Endothelial cell of umbilical vein (primary cell): ENCODE results near the gene FYTTD1.

Experiments
- EZH2 ChIP-seq: IDR thresholded peaks from 2 replicates; pipeline ENCODE4 v1.6.1; 2012; ENCODE audit warnings: borderline replicate concordance, low read depth, mild to moderate bottlenecking, moderate library complexity, low read length, inconsistent platforms; ENCODE audit not compliant: severe bottlenecking
- FOS ChIP-seq: IDR thresholded peaks from 2 replicates; pipeline ENCODE4 v1.6.1; 2011; ENCODE audit warnings: mild to moderate bottlenecking, low read length, moderate library complexity, borderline replicate concordance; ENCODE audit not compliant: insufficient read depth
- JUN ChIP-seq: IDR thresholded peaks from 2 replicates; pipeline ENCODE4 v1.6.1; 2011; ENCODE audit warnings: borderline replicate concordance, low read depth; ENCODE audit not compliant: insufficient read length, insufficient read depth
- MYC ChIP-seq: IDR thresholded peaks from one replicate; pipeline ENCODE4 v1.6.1; 2011; ENCODE audit warnings: mild to moderate bottlenecking, low read depth, low read length
- POLR2A ChIP-seq: IDR thresholded peaks from 2 replicates; pipeline ENCODE4 v1.6.1; 2012; ENCODE audit warnings: low read depth, mild to moderate bottlenecking, control low read depth, low read length
- POLR2AphosphoS5 ChIP-seq: IDR thresholded peaks from 2 replicates; pipeline ENCODE4 v1.6.1; 2012; ENCODE audit warnings: low read depth, mild to moderate bottlenecking, control low read depth, low read length, moderate library complexity; ENCODE audit not compliant: insufficient read depth
- TF ChIP-seq, protein P1 (sequence below), 2 donors: IDR thresholded peaks; 1 replicate in 1 of 2; 2 replicates in 1 of 2; pipeline ENCODE4 v1.5.1; 2011; ENCODE audit warnings: low read length in 2 of 2, mild to moderate bottlenecking in 2 of 2, moderate library complexity in 2 of 2, control low read depth in 1 of 2, inconsistent platforms in 1 of 2, low read depth in 1 of 2; ENCODE audit not compliant: insufficient read depth in 1 of 2; ENCODE audit errors: extremely low read depth in 1 of 2
- TF ChIP-seq, protein P2 (sequence below): IDR thresholded peaks from 2 replicates; pipeline ENCODE4 v1.6.1; 2011; ENCODE audit not compliant: insufficient read depth, insufficient read length

DNA sequence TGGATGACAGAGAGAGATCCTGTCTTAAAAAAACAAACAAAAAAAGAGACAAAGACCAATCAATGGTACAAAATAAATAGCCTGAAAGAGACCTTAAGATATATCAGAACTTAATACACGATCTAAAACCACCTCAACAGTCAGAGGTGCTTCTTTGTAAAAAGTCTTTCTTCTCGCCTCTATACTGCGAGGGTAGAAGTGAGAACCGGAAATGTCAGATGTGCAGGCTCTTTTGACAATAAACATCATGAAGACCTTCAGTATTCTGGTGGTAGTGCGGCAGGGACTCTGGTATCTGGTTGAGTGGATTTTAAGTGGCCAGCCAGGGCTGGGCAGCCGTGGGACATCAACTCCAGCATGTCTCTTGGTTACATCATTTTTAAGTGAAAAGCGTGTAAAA, 43.0 kb upstream of the FYTTD1 start:
- no peak for TF ChIP-seq POLR2AphosphoS5
- TF ChIP-seq, protein P1, sequence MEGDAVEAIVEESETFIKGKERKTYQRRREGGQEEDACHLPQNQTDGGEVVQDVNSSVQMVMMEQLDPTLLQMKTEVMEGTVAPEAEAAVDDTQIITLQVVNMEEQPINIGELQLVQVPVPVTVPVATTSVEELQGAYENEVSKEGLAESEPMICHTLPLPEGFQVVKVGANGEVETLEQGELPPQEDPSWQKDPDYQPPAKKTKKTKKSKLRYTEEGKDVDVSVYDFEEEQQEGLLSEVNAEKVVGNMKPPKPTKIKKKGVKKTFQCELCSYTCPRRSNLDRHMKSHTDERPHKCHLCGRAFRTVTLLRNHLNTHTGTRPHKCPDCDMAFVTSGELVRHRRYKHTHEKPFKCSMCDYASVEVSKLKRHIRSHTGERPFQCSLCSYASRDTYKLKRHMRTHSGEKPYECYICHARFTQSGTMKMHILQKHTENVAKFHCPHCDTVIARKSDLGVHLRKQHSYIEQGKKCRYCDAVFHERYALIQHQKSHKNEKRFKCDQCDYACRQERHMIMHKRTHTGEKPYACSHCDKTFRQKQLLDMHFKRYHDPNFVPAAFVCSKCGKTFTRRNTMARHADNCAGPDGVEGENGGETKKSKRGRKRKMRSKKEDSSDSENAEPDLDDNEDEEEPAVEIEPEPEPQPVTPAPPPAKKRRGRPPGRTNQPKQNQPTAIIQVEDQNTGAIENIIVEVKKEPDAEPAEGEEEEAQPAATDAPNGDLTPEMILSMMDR (IDR thresholded peaks at IDR 0.05; ENCODE audit: extremely low read depth in 1 of 2, insufficient read depth in 1 of 2, low read depth in 1 of 2, low read length in 2 of 2): no peak
- TF ChIP-seq, protein P2, sequence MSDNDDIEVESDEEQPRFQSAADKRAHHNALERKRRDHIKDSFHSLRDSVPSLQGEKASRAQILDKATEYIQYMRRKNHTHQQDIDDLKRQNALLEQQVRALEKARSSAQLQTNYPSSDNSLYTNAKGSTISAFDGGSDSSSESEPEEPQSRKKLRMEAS: no peak
- no peak for TF ChIP-seq POLR2A
- TF ChIP-seq FOS: no peak
- no peak for TF ChIP-seq EZH2
- no peak for TF ChIP-seq MYC
- TF ChIP-seq JUN: no peak
